Anterior cingulate cortex (tissue), 58 donors: ENCODE data around the gene FMN1.
"Not testable (repeated sequence)": the region's sequence is repeated elsewhere in the genome, so short reads cannot be mapped to it uniquely, and the experiment has no call there.

Experiments
- DNase-seq, 58 donors: peaks; one replicate each; lab custom pipeline; 2025; lab: John Stamatoyannopoulos, UW

Gene FMN1

DNA sequence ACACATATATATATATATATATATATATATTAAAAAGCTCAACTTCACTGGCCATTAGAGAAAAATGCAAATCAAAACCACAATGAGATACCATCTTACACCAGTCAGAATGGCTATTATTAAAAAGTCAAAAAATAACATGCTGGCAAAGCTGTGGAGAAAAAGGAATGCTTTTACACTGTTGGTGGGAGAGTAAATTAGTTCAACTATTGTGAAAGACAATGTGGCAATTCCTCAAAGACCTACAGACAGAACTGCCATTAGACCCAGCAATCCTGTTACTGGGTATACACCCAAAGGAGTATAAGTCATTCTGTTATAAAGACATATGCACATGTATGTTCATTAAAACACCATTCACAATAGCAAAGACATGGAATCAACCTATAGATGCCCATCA lies 244.5 kb downstream of the FMN1 start:
- DNase-seq, result not testable (repeated sequence)

DNA sequence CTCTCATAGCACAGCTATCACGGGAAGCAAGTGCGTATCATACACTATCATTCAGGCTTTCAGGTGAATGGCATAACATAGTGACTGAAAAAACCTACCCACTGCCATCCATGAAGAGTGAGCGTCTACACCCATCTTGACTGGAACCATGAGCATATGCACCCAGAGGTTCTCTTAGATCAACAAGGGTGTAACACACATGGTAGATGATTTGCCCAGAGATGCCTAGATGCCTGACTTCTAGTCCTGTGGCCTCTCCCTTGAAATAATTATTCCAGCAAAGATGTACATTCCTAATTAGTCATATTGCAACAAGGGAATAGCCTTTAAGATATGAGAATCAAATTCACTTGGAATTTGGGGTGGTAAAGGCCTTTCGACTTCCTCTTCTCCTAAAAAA lies 248.3 kb downstream of the FMN1 start:
- DNase-seq, result no peak

DNA sequence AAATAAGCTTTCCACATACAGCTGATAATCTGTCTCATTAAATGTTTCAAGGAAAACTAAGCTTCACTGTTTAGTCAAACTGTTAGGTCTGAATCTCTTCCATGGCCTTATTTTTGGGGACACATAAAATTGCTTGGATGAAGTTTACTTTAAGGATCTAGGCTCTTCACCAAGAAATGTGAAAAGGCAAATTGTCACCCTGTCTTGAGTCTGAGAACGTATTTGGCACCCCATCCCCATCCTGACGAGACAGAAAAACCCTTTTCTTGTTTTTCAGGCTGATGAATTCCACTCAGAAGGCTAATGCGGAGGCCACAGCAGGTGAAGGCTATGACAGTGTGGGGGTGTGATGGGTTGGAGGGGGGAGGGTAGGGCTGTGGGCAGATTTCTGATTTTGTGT lies 250.1 kb downstream of the FMN1 start:
- DNase-seq, result no peak

DNA sequence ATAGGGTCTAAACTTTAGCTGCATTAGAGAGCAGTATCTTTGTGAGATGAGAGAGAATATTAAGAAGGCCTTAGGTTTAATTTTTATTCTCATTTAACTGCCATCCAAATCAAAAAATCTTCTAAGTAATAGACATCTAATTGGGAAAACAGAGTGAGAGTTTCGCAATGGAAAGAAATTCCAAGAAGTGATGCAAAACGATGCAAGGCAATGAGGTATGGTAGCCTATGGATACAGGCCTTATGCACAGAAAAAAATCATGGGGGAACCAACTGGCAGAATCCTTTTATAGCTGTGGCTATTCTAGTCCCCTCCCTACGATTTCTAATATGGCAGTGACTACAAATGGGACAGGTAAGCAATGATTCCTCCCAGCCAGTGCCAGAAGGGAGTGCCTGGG lies 250.8 kb downstream of the FMN1 start:
- DNase-seq, result no peak

DNA sequence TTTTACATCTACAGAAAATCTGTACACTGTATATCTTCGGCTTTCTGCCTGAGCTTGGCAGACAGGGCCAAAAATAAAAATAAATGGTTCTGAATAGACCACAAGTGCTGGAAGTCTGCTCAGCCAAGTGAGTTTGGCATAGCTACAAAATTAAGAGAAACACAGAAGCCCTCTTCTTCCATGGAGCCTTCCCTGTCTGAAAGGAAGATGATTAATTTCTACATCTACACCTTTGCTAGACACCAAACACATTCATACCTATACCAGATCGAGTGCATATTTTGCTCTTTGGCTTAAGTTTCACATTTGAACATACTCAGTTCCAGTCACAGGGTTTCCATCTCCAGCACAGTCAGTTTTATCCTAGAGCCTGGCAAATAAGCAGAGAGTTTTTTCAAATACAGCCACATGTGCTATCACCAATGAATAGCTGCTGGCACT lies 252.1 kb downstream of the FMN1 start:
- DNase-seq, result peak in 2 of 58 donors; percentile 10 to 43

DNA sequence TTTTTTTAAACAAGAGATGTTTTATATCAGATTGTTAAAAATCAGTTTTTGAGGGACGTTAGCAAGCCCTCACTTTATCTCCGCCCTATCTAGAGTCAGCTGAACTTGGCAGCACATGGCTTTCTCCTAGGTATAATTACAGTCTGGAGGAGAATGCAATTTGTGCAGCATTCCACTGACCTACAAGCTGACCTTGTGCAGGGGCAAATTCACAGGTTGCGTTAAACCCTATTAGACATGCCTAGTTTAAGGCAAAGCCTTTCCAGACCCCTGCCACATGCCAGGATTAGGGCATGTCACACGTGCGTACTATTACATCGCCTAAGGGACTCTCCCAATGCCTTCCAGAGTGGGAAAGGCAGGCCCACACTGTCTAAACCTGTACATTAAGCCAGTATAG lies 252.7 kb downstream of the FMN1 start:
- DNase-seq, result no peak

DNA sequence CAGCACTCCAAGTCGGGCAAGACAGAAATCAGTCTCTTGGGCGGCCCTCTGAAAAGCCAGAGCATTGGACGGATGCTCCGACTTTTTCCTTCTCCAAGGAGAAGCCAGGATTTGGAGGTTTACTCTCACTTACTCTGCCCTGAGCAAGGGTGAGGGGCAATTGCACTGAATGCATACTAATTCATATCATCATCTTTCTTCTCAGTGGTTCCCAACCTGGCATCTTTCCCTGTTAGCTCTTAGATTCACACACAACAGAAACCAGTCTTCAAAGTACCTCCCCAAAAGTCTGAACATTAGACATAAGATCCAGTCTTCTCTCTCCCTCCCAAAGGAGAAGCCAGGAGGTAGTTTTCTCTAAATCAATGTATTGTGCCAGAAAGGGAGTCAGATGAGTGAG lies 257.5 kb downstream of the FMN1 start:
- DNase-seq, result no peak

DNA sequence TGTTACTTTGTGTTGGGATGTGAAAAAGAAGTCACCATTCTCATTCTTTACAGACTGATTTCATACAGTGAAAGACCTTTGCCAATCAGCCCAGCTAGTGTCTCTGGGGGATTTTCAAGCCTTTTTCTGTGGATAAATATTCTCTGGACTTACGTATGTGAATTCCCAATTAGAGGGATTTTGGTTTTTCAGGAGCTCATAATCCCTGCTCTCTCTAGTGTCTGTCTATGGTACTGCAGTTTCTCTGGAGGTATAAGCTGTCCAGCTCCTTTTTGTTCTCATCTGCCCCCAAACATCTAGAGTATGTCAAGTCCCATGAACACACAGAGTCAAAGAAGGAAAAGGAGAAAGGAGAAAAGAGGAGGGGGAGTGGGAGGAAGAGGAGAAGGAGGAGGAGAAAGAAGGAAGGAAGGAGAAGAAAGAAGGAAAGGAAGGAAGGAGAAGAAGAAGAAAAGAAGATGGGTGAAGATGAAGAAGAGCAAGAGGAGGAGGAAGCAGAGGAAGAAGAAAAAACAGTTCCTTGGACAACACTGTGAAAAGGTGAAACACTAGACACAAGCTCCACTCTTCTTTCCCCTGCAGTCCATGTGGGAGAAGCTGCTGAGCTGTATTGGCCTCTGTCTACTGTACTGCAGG lies 258.1 kb downstream of the FMN1 start:
- peak in 1 of 58 donors; percentile 13 for DNase-seq

DNA sequence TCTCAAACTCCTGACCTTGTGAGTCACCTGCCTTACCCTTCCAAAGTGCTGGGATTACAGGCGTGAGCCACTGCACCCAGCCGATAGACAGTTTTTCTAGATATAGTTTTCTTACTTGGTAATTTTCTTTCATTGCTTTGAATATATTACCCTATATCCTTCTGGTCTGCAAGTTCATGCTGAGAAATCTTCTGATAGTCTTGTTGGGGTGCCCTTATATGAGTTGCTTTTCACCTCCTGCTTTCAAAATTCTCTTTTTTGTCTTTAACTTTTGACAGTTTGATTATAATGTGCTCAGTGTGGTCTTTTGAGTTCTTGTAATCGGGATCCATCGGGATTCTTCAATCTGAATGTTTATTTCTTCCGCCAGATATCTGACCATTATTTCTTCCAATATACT lies 259.4 kb downstream of the FMN1 start:
- no peak for DNase-seq

DNA sequence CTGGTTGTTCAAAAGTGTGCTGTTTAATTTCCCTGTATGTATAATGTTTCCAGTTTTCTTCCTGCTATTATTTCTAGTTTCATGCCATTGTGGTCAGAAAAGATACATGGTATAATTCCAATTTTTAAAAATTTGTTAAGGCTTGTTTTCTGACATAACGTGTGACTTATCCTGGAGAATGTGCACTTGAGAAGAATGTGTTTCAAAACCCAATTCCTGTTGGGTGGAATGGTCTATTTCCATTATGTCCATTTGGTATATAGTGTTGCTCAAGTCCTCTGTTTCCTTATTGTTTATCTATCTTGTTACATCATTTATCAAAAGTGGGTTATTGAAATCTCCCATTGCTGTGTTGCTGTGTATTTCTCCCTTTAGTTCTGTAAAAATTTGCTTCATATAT lies 261.3 kb downstream of the FMN1 start:
- DNase-seq, result no peak

DNA sequence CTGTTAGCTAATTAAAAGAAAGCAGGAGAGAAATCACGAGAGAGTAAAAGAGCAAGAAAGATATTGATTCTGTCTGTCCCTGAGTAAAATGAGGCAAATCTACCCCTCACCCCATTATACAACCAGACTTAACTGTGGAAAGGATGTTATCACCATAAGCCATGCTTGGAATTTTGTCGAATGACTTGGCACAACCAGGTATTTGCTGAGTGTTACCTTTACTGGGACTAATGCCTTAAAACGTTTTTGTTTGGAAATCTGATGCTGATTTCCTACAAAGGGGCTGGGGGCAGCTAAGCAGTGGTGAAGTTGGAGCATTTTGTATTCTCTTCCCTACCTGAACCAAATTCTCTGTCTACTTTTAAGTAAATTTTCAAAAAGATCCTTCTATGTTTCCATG lies 265.6 kb downstream of the FMN1 start:
- DNase-seq, result no peak

DNA sequence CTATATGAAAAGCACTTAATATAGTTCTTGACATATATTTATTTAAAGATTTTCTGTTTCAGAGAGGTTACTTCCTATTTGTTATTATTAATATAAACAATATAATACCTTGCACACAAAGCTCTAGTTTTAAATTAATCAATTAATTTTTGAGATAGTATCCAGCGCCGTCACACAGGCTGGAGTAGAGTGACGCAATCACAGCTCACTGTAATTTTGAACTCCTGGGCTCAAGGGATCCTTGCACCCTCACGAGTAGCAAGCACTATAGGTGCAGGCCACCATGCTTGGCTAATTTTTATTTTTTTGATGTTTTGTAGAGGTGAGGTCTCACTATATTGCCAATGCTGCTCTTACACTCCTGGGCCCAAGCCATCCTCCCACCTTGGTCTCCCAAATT lies 267.4 kb downstream of the FMN1 start:
- DNase-seq, result no peak

DNA sequence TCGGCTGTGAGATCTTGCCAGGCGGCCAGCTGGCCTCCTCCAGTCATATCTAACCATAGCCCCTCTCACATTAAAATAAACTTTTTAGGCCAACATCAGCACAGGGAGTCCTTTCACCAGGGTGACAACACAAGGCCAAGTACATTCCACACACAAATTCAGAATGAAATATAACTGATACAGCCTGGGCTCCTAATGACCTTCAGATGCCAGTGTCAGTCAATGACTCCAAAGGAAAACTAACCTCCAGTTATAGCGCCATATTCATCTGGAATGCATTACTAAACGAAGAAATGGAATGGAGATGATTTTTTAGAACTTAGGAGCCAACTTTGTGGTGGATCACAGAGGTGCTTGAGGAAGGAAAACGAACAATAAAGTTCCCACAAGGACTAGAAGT lies 271.3 kb downstream of the FMN1 start:
- no peak for DNase-seq

DNA sequence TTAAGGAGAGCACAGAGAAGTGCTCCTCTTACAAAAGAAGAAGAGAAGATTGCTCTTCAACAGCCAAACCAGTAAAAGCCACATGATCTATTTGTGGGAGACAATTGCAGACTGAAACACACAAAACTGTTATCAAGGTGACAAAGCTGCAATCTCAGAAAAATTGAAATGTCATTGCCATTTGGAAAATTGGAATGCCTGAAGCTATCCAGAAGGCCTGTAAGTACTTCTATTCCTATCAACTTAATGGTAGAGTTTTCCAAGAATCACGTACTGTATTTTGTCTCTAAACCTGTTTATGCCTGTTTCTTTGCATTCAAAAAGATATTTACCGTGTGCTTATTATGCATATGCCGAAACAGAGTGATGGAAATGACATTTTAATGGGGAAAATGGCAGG lies 272.0 kb downstream of the FMN1 start:
- no peak for DNase-seq

DNA sequence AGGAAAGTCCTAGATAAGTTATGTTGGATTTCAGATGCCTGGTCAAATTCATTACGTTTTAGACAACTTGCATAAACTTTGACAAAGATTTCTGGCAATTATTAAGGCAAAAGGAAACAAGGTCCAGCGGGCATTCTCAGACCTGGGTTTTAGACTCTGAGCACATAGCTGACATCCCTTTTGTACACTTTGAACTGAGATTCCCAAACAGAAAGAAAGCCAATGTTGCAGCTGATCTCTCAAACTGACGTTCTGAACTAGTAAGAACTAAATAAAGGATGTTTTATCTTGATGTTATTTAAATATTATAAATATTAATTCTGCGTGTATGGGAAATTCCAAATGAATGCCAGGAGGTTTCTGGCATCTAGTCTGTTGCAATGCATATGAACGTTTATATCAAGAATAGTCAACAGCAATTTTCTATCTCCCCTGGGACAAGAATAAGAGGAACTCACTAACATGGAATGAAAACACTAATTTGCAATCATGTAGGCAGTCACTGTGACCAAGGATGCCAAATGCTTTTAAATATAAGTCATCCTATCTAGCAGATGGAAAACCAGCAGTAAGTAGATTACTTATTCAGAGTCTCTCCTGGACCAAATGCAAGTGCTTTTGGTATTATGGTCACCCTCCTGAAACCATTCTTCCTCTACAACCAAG lies 274.6 kb downstream of the FMN1 start:
- DNase-seq, result no peak

DNA sequence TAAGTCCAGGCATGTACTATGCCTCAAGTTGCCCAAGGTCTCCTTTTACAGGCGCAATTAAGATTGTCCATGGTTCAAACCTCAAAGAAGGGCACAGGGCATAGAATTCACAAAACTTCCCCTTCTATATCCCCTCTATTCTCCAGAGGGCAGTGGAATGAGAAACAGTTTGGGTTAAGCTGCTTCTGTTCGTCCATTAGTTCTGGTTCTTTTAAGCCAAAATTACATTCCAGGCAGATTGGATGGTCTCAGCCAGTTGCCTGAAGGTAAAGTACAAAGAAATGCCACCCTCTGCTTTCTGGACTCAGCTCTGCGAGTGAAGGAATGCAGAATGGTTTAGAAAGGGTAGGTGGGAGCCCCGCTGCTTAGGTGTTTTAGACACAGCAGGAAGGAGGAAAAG lies 276.0 kb downstream of the FMN1 start:
- no peak for DNase-seq

DNA sequence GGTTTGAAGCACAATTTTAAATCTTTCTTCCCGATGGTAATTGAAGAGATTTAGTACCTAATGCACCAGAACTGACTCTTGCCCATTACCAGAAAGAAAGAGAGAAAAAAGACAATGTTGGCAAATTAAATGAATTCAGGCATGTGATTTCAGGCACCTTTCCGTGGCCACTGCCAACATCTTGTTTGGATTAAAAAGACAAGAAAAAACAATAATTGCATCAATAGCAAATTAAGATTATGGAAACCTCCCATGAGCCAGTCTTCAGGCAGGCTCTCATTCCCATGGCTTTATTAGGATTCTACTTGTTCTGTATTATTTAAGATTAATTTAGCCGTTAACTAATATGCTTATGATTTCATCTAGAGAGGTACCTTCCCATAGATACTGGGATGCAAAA lies 283.7 kb downstream of the FMN1 start:
- DNase-seq, result no peak

DNA sequence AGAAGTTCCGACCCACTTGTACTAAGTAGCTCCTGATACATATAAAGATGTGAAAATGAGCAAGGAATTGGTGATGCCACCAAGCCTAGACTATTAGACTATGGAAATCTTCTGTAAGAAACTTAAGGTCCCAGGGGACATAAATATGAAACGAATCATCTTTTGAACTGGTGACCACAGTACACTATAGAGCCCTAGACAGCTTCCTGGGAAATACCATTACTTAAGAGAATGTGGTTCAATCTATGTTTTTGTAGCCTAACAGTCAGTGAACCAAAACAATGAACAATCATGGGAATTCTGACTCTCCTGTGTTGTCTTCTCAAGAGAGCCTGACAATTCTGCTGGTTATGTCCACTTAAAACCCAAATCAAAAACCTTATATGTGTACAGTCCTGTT lies 285.1 kb downstream of the FMN1 start:
- DNase-seq, result no peak

DNA sequence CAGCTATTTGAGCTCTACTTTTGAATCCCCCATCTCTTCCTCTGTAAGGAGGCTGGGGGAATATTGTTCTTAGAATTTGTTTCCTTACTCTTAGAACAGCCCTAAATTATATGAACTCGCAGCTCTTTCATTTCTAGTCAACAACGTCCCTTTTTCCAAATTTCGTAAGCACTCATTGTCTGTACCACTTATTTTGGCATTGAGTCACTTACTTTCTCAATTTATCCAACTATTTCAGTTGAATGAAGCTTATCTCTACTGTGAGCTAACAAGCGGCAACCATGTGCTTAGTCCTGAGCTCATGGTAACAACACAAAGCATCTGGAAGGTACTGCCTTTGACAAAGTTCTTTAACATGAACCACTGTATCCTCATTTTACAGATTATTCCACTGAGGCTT lies 285.6 kb downstream of the FMN1 start:
- DNase-seq, result no peak

DNA sequence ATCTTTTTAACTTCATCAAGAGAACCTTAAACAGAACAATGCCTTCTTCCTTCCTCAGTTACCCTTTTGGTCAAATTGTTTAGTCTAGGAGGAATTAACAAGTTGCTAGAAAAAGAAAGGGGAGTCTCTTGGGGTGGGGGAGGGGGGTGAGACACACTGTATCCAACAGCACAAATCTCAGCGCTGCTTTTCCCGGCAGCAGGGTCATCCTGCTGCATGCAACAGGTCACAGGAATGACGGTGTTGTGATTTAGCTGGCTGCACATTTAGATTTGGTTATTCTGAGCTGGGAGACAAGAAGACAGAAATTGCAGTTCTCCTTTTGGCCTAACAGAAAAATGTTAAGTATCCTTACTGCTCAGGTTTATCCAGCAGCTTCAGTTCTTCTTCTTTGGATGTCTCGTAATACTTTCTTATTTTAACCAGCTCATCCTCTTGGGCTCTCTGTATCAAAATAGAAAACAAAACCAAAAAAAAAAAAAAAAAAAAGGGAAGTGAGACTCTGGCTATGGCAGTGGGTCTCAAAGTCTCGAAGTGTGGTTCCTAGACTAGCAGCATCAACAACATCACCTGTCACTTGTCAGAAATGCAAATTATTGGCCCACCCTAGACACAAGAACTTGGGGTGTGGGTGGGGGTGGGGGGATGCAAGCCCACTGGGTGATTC lies 286.2 kb downstream of the FMN1 start:
- peak in 2 of 58 donors; percentile 1 to 14 for DNase-seq

DNA sequence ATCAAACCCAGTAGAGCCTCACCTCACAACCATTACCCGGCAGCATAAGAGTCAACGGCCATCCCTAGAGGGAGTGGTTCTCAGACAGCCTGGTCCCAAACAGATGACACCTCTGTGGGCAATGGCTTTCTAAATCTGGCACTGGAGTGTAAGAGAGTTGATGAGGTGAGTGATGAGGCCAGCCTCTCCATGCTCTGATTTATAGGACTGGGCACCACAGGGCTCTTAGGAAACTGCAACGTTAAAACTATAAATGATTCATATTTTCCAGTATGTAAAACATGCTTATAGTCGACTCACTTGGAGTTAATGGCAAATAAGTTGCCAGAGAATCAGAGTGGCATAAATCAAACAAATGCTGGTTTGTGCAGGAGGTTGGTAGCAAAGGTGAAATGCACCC lies 289.0 kb downstream of the FMN1 start:
- DNase-seq, result no peak

DNA sequence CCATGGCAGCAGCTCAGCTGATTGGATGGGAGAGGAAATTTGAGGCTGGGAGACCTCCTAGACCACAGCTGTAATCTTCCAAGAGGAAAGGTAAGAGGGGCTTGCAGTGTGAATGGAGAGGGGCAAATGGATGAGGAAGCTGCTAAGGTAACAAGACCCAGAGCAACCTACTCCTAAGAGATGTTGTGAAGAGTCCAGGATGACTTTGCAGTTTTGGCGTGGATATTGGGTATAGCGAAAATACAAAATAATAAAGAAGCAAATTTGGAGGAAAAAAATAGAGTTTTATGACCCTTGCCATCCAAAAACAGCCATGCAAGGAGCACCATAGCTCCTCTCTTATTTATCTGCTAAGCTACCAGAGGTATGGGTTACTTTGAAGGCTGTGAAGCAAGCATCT lies 290.1 kb downstream of the FMN1 start:
- no peak for DNase-seq
